Loucy (cell line): ENCODE results near the gene FSHB.

Source experiments
- H2AFZ ChIP-seq: fragments of 200-600 bp; sonication (generic); 2 replicates; pipeline ENCODE4 v1.6.0; 2016; ENCODE audit warnings: antibody characterized with exemption, mild to moderate bottlenecking, low read length, moderate library complexity
- H3F3A ChIP-seq: fragments of 200-600 bp; 2 replicates; pipeline ENCODE4 v1.6.0; 2016; ENCODE audit warnings: antibody characterized with exemption, low read depth, mild to moderate bottlenecking
- H3K27me3 ChIP-seq: fragments of 200-600 bp; sonication (generic); 2 replicates; pipeline ENCODE4 v1.6.1; 2014; ENCODE audit warnings: low read length, mild to moderate bottlenecking; ENCODE audit not compliant: insufficient read depth, poor library complexity, severe bottlenecking
- H3K36me3 ChIP-seq: fragments of 200-600 bp; sonication (generic); 2 replicates; pipeline ENCODE4 v1.6.1; 2016; ENCODE audit warnings: low read length; ENCODE audit not compliant: insufficient read depth
- H3K4me1 ChIP-seq: fragments of 200-600 bp; sonication (generic); 2 replicates; pipeline ENCODE4 v1.5.1; 2014; ENCODE audit warnings: low read length, mild to moderate bottlenecking; ENCODE audit not compliant: insufficient read depth, poor library complexity, severe bottlenecking
- H3K4me2 ChIP-seq: fragments of 200-600 bp; sonication (generic); 2 replicates; pipeline ENCODE4 v1.6.0; 2014; ENCODE audit warnings: antibody characterized with exemption, low read length, low read depth, mild to moderate bottlenecking; ENCODE audit not compliant: poor library complexity, severe bottlenecking
- H3K4me3 ChIP-seq: fragments of 200-600 bp; sonication (generic); 2 replicates; pipeline ENCODE4 v1.5.1; 2014; ENCODE audit warnings: low read length, mild to moderate bottlenecking, mixed read lengths; ENCODE audit not compliant: poor library complexity, severe bottlenecking
- H3K79me2 ChIP-seq: fragments of 200-600 bp; sonication (generic); 2 replicates; pipeline ENCODE4 v1.6.1; 2014; ENCODE audit warnings: low read length; ENCODE audit not compliant: insufficient read depth
- H3K9ac ChIP-seq: fragments of 200-600 bp; sonication (generic); 2 replicates; pipeline ENCODE4 v1.6.0; 2014; ENCODE audit warnings: mild to moderate bottlenecking, low read depth, low read length, moderate library complexity; ENCODE audit not compliant: poor library complexity, severe bottlenecking
- H3K9me2 ChIP-seq: fragments of 200-600 bp; sonication (generic); replicated peaks from 2 replicates; pipeline ENCODE4 v1.6.1; 2016; ENCODE audit warnings: low read depth, low read length, mixed read lengths
- H3K9me3 ChIP-seq: fragments of 200-600 bp; sonication (generic); 2 replicates; pipeline ENCODE4 v1.6.1; 2014; ENCODE audit warnings: mild to moderate bottlenecking, antibody characterized with exemption, low read length, low read depth; ENCODE audit not compliant: insufficient read depth
- H4K20me1 ChIP-seq: fragments of 200-600 bp; sonication (generic); 2 replicates; pipeline ENCODE4 v1.6.0; 2014; ENCODE audit warnings: antibody characterized with exemption, low read length, mild to moderate bottlenecking; ENCODE audit not compliant: insufficient read depth, poor library complexity, severe bottlenecking
- EZH2phosphoT487 ChIP-seq: fragments of 200-600 bp; IDR thresholded peaks from 2 replicates; pipeline ENCODE4 v1.6.1; 2018; ENCODE audit warnings: antibody characterized with exemption, mild to moderate bottlenecking, moderate library complexity, borderline replicate concordance
- TF ChIP-seq, protein P1 (sequence below): fragments of 200-600 bp; sonication (generic); conservative IDR thresholded peaks from 2 replicates; pipeline ENCODE4 v1.5.1; 2014; ENCODE audit warnings: mild to moderate bottlenecking, antibody characterized with exemption, low read length

Gene FSHB

DNA sequence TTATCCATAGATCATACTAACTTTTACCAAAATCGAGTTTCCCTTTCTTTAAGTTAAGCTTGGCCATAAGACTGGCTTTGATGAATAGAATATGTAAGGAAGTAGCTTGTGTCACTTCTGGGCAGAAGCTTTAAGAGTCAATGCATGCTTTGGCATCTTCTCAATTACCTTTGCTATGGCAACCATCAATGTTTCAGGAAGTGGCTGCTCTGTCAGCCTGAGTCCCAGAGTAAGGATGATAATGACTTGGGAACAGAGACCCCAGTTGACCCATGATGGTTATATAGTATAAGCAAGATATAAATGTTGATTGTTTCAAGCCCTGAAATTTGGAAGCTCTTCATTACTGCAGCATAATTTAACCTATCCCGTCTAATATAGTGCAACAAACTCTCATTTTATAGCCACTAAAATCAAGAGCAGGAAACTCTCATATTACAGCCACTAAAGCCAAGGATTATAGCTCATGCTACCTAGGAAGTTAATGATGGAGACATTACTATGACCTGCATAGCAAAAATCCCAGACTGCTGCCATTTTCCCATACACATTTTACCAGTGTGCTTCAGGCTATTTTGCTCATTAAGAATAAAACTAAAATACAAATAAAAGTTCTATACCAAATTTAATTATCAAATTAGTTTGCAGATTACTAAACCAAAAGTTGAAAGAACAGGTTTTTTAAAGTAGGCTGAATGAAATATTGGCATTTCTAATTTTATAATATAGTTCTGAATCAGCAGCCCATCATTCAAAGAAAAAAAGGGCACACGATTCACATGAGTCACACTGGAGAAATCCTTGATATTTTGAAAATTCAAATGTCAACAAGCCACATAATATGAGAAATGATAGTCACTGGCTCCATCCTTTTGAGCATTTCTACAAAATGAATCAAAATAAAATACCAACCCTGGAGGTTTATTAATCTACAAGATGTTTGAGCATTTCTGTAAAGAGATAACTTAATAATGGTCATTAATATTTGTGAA is 23.8 kb downstream of the FSHB start:
- Histone ChIP-seq H3K27me3 (no peaks in the 10 kb centered on the region), H3K9me3 (no peaks in the 10 kb centered on the region), H3K9ac (no peak overlapping the region), H3K79me2 (no peaks in the 10 kb centered on the region), H3K4me1 (peaks cover 23% of the 10 kb centered on the region), H3F3A (no peaks in the 10 kb centered on the region), H3K36me3 (no peaks in the 10 kb centered on the region), H3K4me3 (no peak overlapping the region), H3K9me2 (no peaks in the 10 kb centered on the region), H3K4me2 (peak overlapping the region; percentile 30), H4K20me1 (no peaks in the 10 kb centered on the region), H2AFZ (peak overlapping the region; percentile 71; the same call in 1 of the 2 replicates)
- TF ChIP-seq, protein P1, sequence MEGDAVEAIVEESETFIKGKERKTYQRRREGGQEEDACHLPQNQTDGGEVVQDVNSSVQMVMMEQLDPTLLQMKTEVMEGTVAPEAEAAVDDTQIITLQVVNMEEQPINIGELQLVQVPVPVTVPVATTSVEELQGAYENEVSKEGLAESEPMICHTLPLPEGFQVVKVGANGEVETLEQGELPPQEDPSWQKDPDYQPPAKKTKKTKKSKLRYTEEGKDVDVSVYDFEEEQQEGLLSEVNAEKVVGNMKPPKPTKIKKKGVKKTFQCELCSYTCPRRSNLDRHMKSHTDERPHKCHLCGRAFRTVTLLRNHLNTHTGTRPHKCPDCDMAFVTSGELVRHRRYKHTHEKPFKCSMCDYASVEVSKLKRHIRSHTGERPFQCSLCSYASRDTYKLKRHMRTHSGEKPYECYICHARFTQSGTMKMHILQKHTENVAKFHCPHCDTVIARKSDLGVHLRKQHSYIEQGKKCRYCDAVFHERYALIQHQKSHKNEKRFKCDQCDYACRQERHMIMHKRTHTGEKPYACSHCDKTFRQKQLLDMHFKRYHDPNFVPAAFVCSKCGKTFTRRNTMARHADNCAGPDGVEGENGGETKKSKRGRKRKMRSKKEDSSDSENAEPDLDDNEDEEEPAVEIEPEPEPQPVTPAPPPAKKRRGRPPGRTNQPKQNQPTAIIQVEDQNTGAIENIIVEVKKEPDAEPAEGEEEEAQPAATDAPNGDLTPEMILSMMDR = no peak
- TF ChIP-seq EZH2phosphoT487 = no peak

DNA sequence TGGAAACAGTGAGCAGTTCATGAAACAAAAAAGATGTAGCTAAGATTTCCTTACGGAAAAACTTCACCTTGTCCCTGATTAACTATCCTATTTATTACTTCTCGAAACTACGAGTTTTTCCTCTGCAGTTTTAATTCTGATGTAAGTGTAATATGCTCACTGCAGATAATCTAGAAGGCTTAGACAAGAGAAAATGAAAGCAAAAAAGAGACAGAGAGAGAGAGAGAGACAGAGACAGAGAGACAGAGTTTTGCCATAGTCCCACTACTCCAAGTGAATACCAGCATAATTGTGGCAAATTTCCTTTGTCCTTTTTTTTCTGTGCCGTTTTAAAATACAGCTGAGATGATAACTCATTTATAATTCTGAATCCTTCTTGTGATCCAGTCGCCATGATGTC is 24.8 kb downstream of the FSHB start:
- Histone ChIP-seq H4K20me1 (no peaks in the 10 kb centered on the region), H3F3A (no peaks in the 10 kb centered on the region), H2AFZ (peak overlapping the region; percentile 71), H3K9me3 (no peaks in the 10 kb centered on the region), H3K79me2 (no peaks in the 10 kb centered on the region), H3K27me3 (no peaks in the 10 kb centered on the region), H3K9ac (no peak overlapping the region), H3K36me3 (no peaks in the 10 kb centered on the region), H3K4me2 (peak overlapping the region; percentile 30), H3K4me1 (peaks cover 23% of the 10 kb centered on the region), H3K9me2 (no peaks in the 10 kb centered on the region), H3K4me3 (peak overlapping the region; percentile 10)
- TF ChIP-seq EZH2phosphoT487 = no peak
- TF ChIP-seq, protein P1 = no peak

DNA sequence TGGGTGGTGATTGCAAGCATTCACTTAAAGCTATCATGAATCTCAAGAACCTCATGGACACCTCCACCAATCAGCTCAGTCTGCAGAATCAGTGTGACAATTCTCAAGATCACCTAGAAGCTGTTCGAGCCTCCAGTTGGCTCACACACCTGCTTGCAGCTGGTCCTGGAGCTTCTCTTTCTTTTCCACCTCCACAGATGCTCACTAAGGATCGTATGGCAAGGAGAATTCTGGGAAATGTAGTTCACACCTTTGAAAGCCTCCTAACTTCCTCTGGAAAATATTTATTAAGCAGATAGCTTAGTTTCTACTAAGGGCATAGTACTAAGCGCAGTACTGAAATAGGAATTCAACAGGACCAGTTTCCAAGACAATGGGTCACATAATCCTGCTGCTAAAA is 26.2 kb downstream of the FSHB start:
- H3K4me1 ChIP-seq = peaks cover 23% of the 10 kb centered on the region
- H3K79me2 ChIP-seq = no peaks in the 10 kb centered on the region
- H3F3A ChIP-seq = no peaks in the 10 kb centered on the region
- no peak for TF ChIP-seq EZH2phosphoT487
- TF ChIP-seq, protein P1 = no peak
- no peak overlapping the region for H3K4me3 ChIP-seq
- no peak overlapping the region for H3K4me2 ChIP-seq
- H3K36me3 ChIP-seq = no peaks in the 10 kb centered on the region
- H3K9me3 ChIP-seq = no peaks in the 10 kb centered on the region
- no peaks in the 10 kb centered on the region for H3K27me3 ChIP-seq
- no peak overlapping the region for H3K9ac ChIP-seq
- peak overlapping the region; percentile 71 for H2AFZ ChIP-seq
- no peaks in the 10 kb centered on the region for H3K9me2 ChIP-seq
- H4K20me1 ChIP-seq = no peaks in the 10 kb centered on the region
